HEK293T (cell line): Measurements from ENCODE around the gene PLEKHH1.

Experiments used
- ARNT ChIP-seq: fragments of 450-650 bp; IDR thresholded peaks from 2 replicates; pipeline ENCODE4 v1.6.1; 2017; ENCODE audit warnings: mild to moderate bottlenecking
- BHLHE40 ChIP-seq: fragments of 450-650 bp; IDR thresholded peaks from 2 replicates; pipeline ENCODE4 v1.6.1; 2016; ENCODE audit warnings: mild to moderate bottlenecking, moderate library complexity, borderline replicate concordance
- ELF4 ChIP-seq: fragments of 450-650 bp; IDR thresholded peaks from 2 replicates; pipeline ENCODE4 v1.6.1; 2017; ENCODE audit warnings: antibody characterized with exemption
- FOXA1 ChIP-seq: fragments of 450-650 bp; IDR thresholded peaks from 2 replicates; pipeline ENCODE4 v1.6.1; 2016; ENCODE audit warnings: mild to moderate bottlenecking
- FOXM1 ChIP-seq: fragments of 450-650 bp; IDR thresholded peaks from 2 replicates; pipeline ENCODE4 v1.6.1; 2017; ENCODE audit warnings: mild to moderate bottlenecking, borderline replicate concordance
- SP1 ChIP-seq: fragments of 450-650 bp; IDR thresholded peaks from 2 replicates; pipeline ENCODE4 v1.6.1; 2017
- TARDBP ChIP-seq: fragments of 450-650 bp; IDR thresholded peaks from 2 replicates; pipeline ENCODE4 v1.6.1; 2016

GRCh38 chr14:67544590-67544989, 11.5 kb downstream of the PLEKHH1 start:
- TF ChIP-seq TARDBP (no peak), ELF4 (no peak), ARNT (no peak), FOXM1 (no peak), SP1 (no peak), FOXA1 (no peak), BHLHE40 (no peak)
